NK-92 (cell line): ENCODE results near the gene MYO19.
"Not testable (repeated sequence)": the region's sequence is repeated elsewhere in the genome, so short reads cannot be mapped to it uniquely, and the experiment has no call there.

ENCODE experiments used
- DNase-seq: peaks from one replicate; lab custom pipeline; 2025; ENCODE audit not compliant: unreplicated experiment; lab: John Stamatoyannopoulos, UW

Gene MYO19

GRCh38 chr17:36501351-36501750, 33.3 kb downstream of the MYO19 start:
- DNase-seq = no peak

GRCh38 chr17:36500745-36501225, 33.9 kb downstream of the MYO19 start:
- DNase-seq = no peak

GRCh38 chr17:36498560-36499300, 35.9 kb downstream of the MYO19 start:
- DNase-seq = no peak

- DNase-seq = no peak
These were observed 36.5 kb downstream of the MYO19 start for GRCh38 chr17:36498155-36498554.

- DNase-seq = no peak
These were observed 38.5 kb downstream of the MYO19 start for GRCh38 chr17:36496018-36496789.

GRCh38 chr17:36495076-36495578, 39.5 kb downstream of the MYO19 start:
- DNase-seq = no peak

- no peak for DNase-seq
These were observed 40.0 kb downstream of the MYO19 start for GRCh38 chr17:36494674-36495073.

- no peak for DNase-seq
These were observed 40.7 kb downstream of the MYO19 start for GRCh38 chr17:36493956-36494355.

GRCh38 chr17:36486204-36487194, 48.2 kb downstream of the MYO19 start, which contains the start of gene ZNHIT3:
Gene ZNHIT3, plus strand, starts transcription at chr17:36486681. Its CDS starts 19 bp downstream, at chr17:36486700.
- DNase-seq = peak; percentile 33

- DNase-seq = no peak
These were observed 48.9 kb downstream of the MYO19 start for GRCh38 chr17:36485805-36486203.

GRCh38 chr17:36485027-36485426, 49.6 kb downstream of the MYO19 start:
- DNase-seq = no peak

GRCh38 chr17:36484021-36484420, 50.6 kb downstream of the MYO19 start:
- not testable (repeated sequence) for DNase-seq

- no peak for DNase-seq
These were observed 51.8 kb downstream of the MYO19 start for GRCh38 chr17:36482611-36483504.

GRCh38 chr17:36481829-36482228, 52.8 kb downstream of the MYO19 start:
- DNase-seq = no peak

GRCh38 chr17:36475346-36475970, 59.2 kb downstream of the MYO19 start:
- DNase-seq = no peak

GRCh38 chr17:36474571-36474970, 60.1 kb downstream of the MYO19 start:
- no peak for DNase-seq

GRCh38 chr17:36470499-36470898, 64.2 kb downstream of the MYO19 start:
- no peak for DNase-seq

- DNase-seq = no peak
These were observed 64.9 kb downstream of the MYO19 start for GRCh38 chr17:36469733-36470132.

GRCh38 chr17:36468903-36469635, 65.6 kb downstream of the MYO19 start:
- DNase-seq = no peak
